Progenitor cell of endocrine pancreas (in vitro differentiated cells): Measurements from ENCODE around the gene TSG101. TPM values are rescaled to one million over a fixed set of nuclear protein-coding genes. Genes with fewer than 3 reads are reported as not detected.

ENCODE experiments used
- DNase-seq: peaks from one replicate; pipeline ENCODE4 v3.0.0; 2021; ENCODE audit warnings: low spot score; ENCODE audit not compliant: unreplicated experiment
- H3K27ac Mint-ChIP-seq: 2 replicates; pipeline ENCODE4 v1.8.0; 2021; ENCODE audit warnings: mild to moderate bottlenecking, moderate library complexity, mixed read lengths
- H3K27me3 Mint-ChIP-seq: 2 replicates; pipeline ENCODE4 v1.8.0; 2021; ENCODE audit warnings: mixed read lengths
- H3K36me3 Mint-ChIP-seq: 2 replicates; pipeline ENCODE4 v1.8.0; 2022; ENCODE audit warnings: mixed read lengths; ENCODE audit not compliant: insufficient read depth
- H3K4me1 Mint-ChIP-seq: 2 replicates; pipeline ENCODE4 v1.8.0; 2021; ENCODE audit warnings: low read depth, mixed read lengths
- H3K4me3 Mint-ChIP-seq: 2 replicates; pipeline ENCODE4 v1.8.0; 2021; ENCODE audit warnings: low read depth, mild to moderate bottlenecking, moderate library complexity, mixed read lengths
- H3K9me3 Mint-ChIP-seq: 2 replicates; pipeline ENCODE4 v1.8.0; 2021; ENCODE audit warnings: low read depth, mixed read lengths
- long read RNA-seq: library from polyadenylated mRNA; unstranded; transcript quantifications from one replicate; pipeline ENCODE4 v2.0.0, GENCODE V29; 2020
- total RNA-seq: library from RNA; stranded (reverse); gene quantifications from 2 replicates; pipeline ENCODE4 v1.2.1, GENCODE V29; 2021
- TF ChIP-seq, protein P1 (sequence below): fragments of 200-600 bp; sonication (generic); IDR thresholded peaks from one replicate; pipeline ENCODE4 v1.5.0; 2021; ENCODE audit warnings: antibody characterized with exemption, mild to moderate bottlenecking; ENCODE audit not compliant: unreplicated experiment

The TSG101 gene
- total RNA-seq, result 58.5 and 64.5 TPM in 2 replicates
- long read RNA-seq, transcript TSG101-201 (10 exons, 1,824 nt), result major isoform, 209 of 240 reads
- long read RNA-seq, partial matches to known transcripts, result 13 of 240 reads
- long read RNA-seq, other reads (novel, unspliced or antisense), result 18 of 240 reads

GRCh38 chr11:18526521-18527296 lies at the start of gene TSG101:
Gene TSG101 (minus strand): TSS chr11:18526942. CDS start chr11:18526816, 126 bp downstream.
- Mint-ChIP-seq H3K4me3 (peak within 1 kb of the TSS; percentile 100), H3K9me3 (no peaks in the 10 kb centered on the region), H3K27ac (peak within 1 kb of the TSS; percentile 100), H3K4me1 (peaks cover 15% of the 10 kb centered on the region), H3K27me3 (no peaks in the 10 kb centered on the region), H3K36me3 (peaks cover 6% of the 10 kb centered on the region)
- TF ChIP-seq, protein P1, sequence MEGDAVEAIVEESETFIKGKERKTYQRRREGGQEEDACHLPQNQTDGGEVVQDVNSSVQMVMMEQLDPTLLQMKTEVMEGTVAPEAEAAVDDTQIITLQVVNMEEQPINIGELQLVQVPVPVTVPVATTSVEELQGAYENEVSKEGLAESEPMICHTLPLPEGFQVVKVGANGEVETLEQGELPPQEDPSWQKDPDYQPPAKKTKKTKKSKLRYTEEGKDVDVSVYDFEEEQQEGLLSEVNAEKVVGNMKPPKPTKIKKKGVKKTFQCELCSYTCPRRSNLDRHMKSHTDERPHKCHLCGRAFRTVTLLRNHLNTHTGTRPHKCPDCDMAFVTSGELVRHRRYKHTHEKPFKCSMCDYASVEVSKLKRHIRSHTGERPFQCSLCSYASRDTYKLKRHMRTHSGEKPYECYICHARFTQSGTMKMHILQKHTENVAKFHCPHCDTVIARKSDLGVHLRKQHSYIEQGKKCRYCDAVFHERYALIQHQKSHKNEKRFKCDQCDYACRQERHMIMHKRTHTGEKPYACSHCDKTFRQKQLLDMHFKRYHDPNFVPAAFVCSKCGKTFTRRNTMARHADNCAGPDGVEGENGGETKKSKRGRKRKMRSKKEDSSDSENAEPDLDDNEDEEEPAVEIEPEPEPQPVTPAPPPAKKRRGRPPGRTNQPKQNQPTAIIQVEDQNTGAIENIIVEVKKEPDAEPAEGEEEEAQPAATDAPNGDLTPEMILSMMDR, result no peak
- DNase-seq, result peak; percentile 85

DNA sequence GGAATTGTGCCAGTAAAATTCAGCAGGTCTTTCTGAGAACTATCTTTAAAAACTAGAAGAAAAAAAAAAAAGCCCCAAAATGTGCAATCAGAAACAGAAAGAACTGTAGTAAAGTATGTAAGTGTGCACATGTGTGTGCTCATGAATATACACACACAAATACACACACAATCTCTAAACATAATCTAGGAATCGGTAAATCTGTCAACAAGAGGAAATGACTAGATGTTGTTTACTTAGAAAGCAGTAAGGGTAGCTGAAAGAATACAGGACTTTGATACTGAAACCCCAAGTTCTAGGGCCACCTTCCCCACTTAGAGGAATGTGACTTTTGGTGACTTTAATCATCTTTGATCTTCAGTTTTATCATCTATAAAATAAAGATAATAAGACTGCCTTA lies 48.6 kb upstream of the TSG101 start:
- TF ChIP-seq, protein P1, result no peak
- H3K4me1 Mint-ChIP-seq, result peaks cover 7% of the 10 kb centered on the region
- no peaks in the 10 kb centered on the region for H3K27me3 Mint-ChIP-seq
- no peaks in the 10 kb centered on the region for H3K9me3 Mint-ChIP-seq
- H3K27ac Mint-ChIP-seq, result no peak overlapping the region
- no peak overlapping the region for H3K4me3 Mint-ChIP-seq
- DNase-seq, result no peak
- peaks cover 15% of the 10 kb centered on the region for H3K36me3 Mint-ChIP-seq

- H3K36me3 Mint-ChIP-seq, result peaks cover 4% of the 10 kb centered on the region
- no peak for DNase-seq
- no peaks in the 10 kb centered on the region for H3K27me3 Mint-ChIP-seq
- no peak overlapping the region for H3K4me3 Mint-ChIP-seq
- no peaks in the 10 kb centered on the region for H3K9me3 Mint-ChIP-seq
- TF ChIP-seq, protein P1, result no peak
- no peaks in the 10 kb centered on the region for H3K4me1 Mint-ChIP-seq
- H3K27ac Mint-ChIP-seq, result no peak overlapping the region
Measured at GRCh38 chr11:18567081-18567480, 40.3 kb upstream of the TSG101 start.

- no peaks in the 10 kb centered on the region for H3K27me3 Mint-ChIP-seq
- no peak overlapping the region for H3K4me3 Mint-ChIP-seq
- TF ChIP-seq, protein P1, result no peak
- H3K36me3 Mint-ChIP-seq, result peaks cover 4% of the 10 kb centered on the region
- no peaks in the 10 kb centered on the region for H3K9me3 Mint-ChIP-seq
- H3K27ac Mint-ChIP-seq, result no peak overlapping the region
- no peak for DNase-seq
- H3K4me1 Mint-ChIP-seq, result no peaks in the 10 kb centered on the region
Measured at GRCh38 chr11:18566406-18566805, 39.7 kb upstream of the TSG101 start.

GRCh38 chr11:18564149-18564548 lies 37.4 kb upstream of the TSG101 start:
- Mint-ChIP-seq H3K27me3 (no peaks in the 10 kb centered on the region), H3K4me3 (no peak overlapping the region), H3K4me1 (no peaks in the 10 kb centered on the region), H3K36me3 (peaks cover 2% of the 10 kb centered on the region), H3K27ac (no peak overlapping the region), H3K9me3 (no peaks in the 10 kb centered on the region)
- TF ChIP-seq, protein P1, result no peak
- no peak for DNase-seq
